GM18873 (cell line): ENCODE results near the gene PDE1C.

Experiments used
- ATAC-seq: cut with Tn5 transposase; IDR thresholded peaks from one replicate; pipeline ENCODE4 v1.9.1; 2021; ENCODE audit warnings: mild to moderate bottlenecking, moderate library complexity, moderate number of reproducible peaks; ENCODE audit not compliant: unreplicated experiment, low FRiP score

The PDE1C gene

DNA sequence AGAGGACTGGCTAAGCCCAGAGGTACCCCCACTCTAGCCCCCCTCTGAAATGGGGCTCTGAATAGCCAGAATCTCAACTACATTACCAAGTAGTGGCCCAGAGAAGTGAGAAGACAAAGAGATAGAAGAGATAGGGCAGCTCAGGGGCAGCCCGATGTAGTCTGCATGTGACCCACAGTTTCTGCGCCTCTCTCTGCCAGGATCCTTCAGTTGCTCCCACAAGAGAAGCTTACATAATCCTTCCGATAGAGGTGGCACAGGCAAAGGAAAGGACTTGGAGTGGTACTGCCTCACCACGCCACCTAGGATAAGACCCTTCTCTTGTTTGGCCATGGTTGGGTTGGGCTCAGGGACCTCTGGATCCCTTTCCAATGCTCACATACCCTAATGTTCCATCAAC, 5.4 kb upstream of the PDE1C start:
- no peak for ATAC-seq

GRCh38 chr7:32074787-32075585, 4.8 kb upstream of the PDE1C start:
- no peak for ATAC-seq

GRCh38 chr7:32073533-32073932, 3.3 kb upstream of the PDE1C start:
- no peak for ATAC-seq

- ATAC-seq = no peak
Measured at GRCh38 chr7:32072397-32072796, 2.2 kb upstream of the PDE1C start.

DNA sequence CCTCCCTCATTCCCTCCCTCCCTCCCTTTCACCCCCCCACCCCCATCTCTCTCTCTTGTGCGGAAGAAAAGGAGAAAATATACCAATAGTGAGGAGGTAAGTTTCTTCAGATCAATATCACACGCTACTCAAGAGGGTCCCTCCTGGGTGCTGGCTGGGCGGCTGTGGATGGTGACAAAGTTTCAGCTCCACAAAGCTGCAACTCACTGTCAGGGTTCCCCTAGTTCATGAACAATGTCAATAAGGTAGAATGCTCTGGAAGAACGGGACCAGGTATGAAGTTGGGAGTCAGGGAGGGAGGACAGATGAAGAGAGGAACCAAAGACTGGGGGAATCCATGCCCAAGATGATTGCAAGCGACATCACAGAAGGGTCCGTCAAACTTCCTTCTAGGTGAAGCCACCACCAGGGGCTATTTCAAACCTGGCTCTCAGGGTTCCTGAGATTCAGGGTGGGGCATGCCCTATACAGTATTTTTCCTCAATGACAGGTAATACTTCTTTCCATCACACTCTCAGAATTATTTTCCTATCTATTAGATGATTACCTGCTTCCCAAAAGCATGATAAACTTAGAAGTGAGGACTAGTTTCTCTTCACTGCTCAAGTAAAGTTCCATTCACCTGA, 1.4 kb upstream of the PDE1C start:
- no peak for ATAC-seq

DNA sequence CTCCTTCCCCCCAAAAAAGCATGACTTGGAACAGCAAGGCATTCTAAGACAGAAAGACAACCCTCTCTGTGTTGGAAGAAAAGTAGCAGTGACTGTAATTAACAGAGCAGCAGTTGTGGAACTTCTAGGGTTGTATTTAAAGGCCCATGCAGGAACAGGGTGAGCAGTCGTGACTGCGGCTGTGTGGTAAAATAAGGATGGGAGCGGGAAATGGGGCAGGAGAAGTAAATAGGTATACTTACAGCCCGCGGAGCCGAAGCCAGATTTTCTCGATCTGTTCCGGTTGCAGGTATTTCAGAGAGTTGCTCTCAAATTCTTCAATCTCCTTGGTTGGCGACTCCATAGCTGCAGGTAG, 179 bp downstream of the PDE1C start:
- no peak for ATAC-seq

GRCh38 chr7:32069116-32069650, 1.0 kb downstream of the PDE1C start:
- ATAC-seq = no peak

GRCh38 chr7:32068411-32069101, 1.7 kb downstream of the PDE1C start:
- no peak for ATAC-seq

DNA sequence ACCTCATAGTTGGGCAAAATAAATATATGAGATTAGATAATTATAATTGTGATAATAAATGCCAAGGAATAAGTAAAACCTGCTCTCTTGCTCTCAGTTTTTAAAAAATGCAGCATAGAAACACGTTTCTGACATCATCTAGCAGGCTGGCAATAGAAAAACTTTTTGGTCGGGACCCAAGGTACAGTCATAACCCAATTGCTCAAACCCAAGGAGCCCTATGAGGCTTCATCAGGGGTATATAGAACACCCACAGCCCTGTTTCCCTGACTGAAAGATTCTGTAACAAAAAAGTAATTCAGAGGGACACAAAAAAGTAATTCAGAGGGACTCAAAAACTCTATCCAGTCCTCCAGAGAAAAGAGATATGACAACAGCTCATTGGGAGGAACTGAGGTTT, 3.8 kb downstream of the PDE1C start:
- no peak for ATAC-seq

GRCh38 chr7:32063614-32064013, 6.6 kb downstream of the PDE1C start:
- ATAC-seq = no peak

DNA sequence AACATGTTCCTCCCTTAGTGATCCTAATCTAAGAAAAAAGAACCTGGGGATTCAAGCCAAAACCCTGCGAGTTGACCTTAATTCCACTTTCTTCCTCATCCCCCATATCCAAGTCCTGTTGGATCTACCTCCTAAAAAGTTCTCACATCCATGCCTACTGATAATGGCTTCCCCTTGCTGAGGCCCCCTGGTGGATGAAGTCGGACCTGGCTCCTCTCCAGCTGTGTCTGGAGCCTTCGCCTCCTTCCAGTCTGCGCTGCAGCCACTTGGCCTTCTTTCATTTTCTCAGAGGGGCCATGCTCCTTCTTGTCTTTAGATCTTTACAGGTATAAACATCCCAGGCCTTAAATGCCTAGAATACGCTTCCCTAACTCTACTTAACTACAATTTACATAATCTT, 8.1 kb downstream of the PDE1C start:
- ATAC-seq = no peak

- ATAC-seq = no peak
Measured at GRCh38 chr7:32061346-32061745, 8.9 kb downstream of the PDE1C start.

DNA sequence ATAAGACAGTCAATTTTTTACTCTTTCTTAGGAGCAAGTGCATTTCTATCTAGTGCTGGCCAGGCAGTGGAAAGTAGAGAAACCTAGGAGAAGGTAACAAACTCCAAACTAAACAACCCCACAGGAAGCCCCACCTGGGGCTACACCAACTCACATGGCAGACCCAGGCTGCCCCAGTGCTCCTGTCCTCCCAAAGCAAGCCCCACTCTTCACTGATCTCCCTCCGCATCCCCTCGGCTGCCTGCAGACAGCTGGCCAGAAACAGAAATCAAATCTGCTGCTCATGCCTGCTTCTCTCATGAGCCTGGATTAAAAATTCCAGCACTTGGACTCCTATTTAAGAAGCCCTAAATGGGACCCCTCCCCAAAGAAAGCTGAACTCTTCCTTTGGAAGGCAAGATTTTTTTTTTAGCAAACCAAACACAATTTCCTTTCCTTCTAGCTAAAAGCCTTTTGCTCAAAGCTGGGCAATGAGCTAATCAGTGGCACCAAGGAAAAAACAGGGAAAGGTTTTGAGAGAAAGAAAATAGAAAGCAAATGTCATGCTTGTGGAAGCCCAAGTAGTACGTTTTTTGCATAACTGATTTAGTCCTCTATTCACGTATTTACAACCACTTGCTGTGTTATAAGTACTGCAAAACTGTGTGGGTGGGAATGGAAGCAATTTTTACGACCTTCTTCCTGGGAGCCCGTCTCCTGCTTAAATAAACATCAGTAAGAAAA, 10.8 kb downstream of the PDE1C start:
- ATAC-seq = no peak

GRCh38 chr7:32058002-32058401, 12.2 kb downstream of the PDE1C start:
- no peak for ATAC-seq

DNA sequence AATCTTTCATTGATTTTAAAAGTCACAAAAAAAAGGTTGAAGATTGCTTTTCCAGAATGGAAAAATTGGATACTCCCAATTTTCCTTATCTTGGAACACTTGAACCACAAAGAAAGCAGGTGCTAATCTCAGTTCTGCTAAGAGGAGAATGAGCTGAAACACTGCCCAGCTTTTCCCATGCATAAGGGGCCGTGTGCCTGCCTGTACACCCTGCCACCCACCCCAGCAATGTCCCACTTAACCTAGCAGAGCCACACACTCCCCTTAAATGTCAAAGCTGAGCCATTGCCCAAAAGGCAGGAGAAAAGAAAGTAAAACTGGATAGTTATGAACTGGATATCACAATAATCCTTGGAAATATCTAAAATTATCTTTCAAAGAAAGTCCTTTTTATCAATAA, 13.4 kb downstream of the PDE1C start:
- no peak for ATAC-seq

DNA sequence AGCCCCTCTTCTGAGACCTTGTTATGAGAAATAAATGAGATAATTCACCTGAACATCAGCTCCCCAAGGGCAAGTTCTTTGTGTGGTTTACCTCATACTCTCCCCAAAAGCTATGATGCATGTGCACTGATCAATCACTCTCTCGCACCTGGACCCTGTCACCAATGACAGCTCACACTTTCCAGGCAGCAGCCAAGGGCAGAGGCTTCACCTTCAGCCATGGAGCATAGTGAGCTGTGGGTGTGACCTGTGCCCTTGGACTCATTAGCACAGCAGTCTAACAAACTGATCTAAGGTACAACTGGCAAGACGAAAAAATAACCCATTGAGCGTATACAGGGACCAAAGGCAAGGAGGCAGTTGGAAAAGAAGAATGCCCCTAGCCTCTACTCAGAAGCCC, 17.0 kb downstream of the PDE1C start:
- no peak for ATAC-seq

DNA sequence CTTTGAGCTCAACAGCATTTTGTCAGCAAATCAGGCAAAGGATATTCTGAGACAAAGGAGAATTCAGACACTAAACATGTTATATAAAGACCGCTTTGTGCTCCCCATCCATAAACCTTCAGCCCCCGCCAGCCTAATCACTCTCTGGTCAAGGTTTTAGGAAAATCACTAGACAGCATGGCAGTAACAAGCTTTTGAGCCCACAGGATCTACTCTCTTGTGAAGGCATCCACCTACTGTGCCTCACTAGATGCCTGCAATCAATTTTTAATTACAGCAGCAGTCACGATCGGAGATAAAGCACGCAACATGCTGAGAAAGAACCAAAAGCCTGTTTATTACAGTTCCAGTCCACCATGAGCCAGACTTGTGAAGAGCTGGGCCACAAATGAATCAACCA, 19.1 kb downstream of the PDE1C start:
- no peak for ATAC-seq

GRCh38 chr7:32049599-32049998, 20.6 kb downstream of the PDE1C start:
- no peak for ATAC-seq

GRCh38 chr7:32048970-32049491, 21.2 kb downstream of the PDE1C start:
- peak; percentile 53 for ATAC-seq

GRCh38 chr7:32047801-32048200, 22.4 kb downstream of the PDE1C start:
- ATAC-seq = no peak

- ATAC-seq = peak; percentile 44
Measured at GRCh38 chr7:32047075-32047474, 23.1 kb downstream of the PDE1C start.
